Activated T-cell treated with anti-CD3 and anti-CD28 coated beads for 1 hour (primary cell): ENCODE measurements around the gene TNNC2.
"Not testable (repeated sequence)": the region's sequence is repeated elsewhere in the genome, so short reads cannot be mapped to it uniquely, and the experiment has no call there.

Source experiments
- DNase-seq: peaks from one replicate; pipeline ENCODE4 v3.0.0-alpha.2; 2020; ENCODE audit warnings: low read depth

Gene TNNC2

GRCh38 chr20:45819466-45819865 is 7.6 kb downstream of the TNNC2 start:
- no peak for DNase-seq

GRCh38 chr20:45818239-45818638 is 8.9 kb downstream of the TNNC2 start:
- no peak for DNase-seq

- DNase-seq, result no peak
These were observed 9.5 kb downstream of the TNNC2 start for GRCh38 chr20:45817376-45818194.

- DNase-seq, result no peak
These were observed 10.2 kb downstream of the TNNC2 start for GRCh38 chr20:45816951-45817350.

GRCh38 chr20:45814314-45814713 is 12.8 kb downstream of the TNNC2 start:
- DNase-seq, result no peak

- no peak for DNase-seq
These were observed 13.6 kb downstream of the TNNC2 start for GRCh38 chr20:45813489-45813888.

- no peak for DNase-seq
These were observed 14.1 kb downstream of the TNNC2 start for GRCh38 chr20:45813006-45813340.

- peak; percentile 85 for DNase-seq
These were observed 14.7 kb downstream of the TNNC2 start, which contains the start of gene UBE2C for GRCh38 chr20:45812157-45813005. Gene UBE2C (plus strand): TSS chr20:45812644. CDS start chr20:45812696, 52 bp downstream.

- no peak for DNase-seq
These were observed 16.7 kb downstream of the TNNC2 start for GRCh38 chr20:45810191-45810970.

- no peak for DNase-seq
These were observed 25.3 kb downstream of the TNNC2 start for GRCh38 chr20:45801851-45802250.

GRCh38 chr20:45798935-45799642 is 28.0 kb downstream of the TNNC2 start:
- peak; percentile 52 for DNase-seq

- not testable (repeated sequence) for DNase-seq
These were observed 29.2 kb downstream of the TNNC2 start for GRCh38 chr20:45797955-45798354.

- not testable (repeated sequence) for DNase-seq
These were observed 29.6 kb downstream of the TNNC2 start for GRCh38 chr20:45797510-45797909.

GRCh38 chr20:45796337-45797065 is 30.6 kb downstream of the TNNC2 start:
- DNase-seq, result no peak

- DNase-seq, result no peak
These were observed 34.6 kb downstream of the TNNC2 start for GRCh38 chr20:45792317-45793118.

GRCh38 chr20:45788351-45788750 is 38.8 kb downstream of the TNNC2 start:
- no peak for DNase-seq

- DNase-seq, result no peak
These were observed 43.3 kb downstream of the TNNC2 start for GRCh38 chr20:45783656-45784294.

GRCh38 chr20:45782890-45783289 is 44.2 kb downstream of the TNNC2 start:
- no peak for DNase-seq

- DNase-seq, result no peak
These were observed 45.7 kb downstream of the TNNC2 start for GRCh38 chr20:45781391-45781931.
